Smooth muscle cell (in vitro differentiated cells): ENCODE data around the gene PFN3. TPM values are rescaled to one million over a fixed set of nuclear protein-coding genes. Genes with fewer than 3 reads are reported as not detected.
"Not testable (repeated sequence)": the region's sequence is repeated elsewhere in the genome, so short reads cannot be mapped to it uniquely, and the experiment has no call there.

Experiments used
- DNase-seq: peaks from one replicate; lab custom pipeline; 2025; ENCODE audit not compliant: unreplicated experiment; lab: John Stamatoyannopoulos, UW
- H2AFZ ChIP-seq: fragments of 200-600 bp; sonication (generic); 2 replicates; pipeline ENCODE4 v1.6.0; 2016; ENCODE audit warnings: antibody characterized with exemption, low read depth, mild to moderate bottlenecking
- H3F3A ChIP-seq: fragments of 200-600 bp; sonication (generic); 2 replicates; pipeline ENCODE4 v1.6.0; 2017; ENCODE audit warnings: antibody characterized with exemption, low read depth
- H3K27ac ChIP-seq: fragments of 200-600 bp; sonication (generic); 2 replicates; pipeline ENCODE4 v1.5.1; 2016; ENCODE audit warnings: low read depth, mild to moderate bottlenecking
- H3K27me3 ChIP-seq: fragments of 200-600 bp; sonication (generic); 2 replicates; pipeline ENCODE4 v1.6.1; 2016; ENCODE audit warnings: low read depth, mild to moderate bottlenecking
- H3K36me3 ChIP-seq: fragments of 200-600 bp; sonication (generic); 2 replicates; pipeline ENCODE4 v1.5.1; 2016; ENCODE audit warnings: low read depth
- H3K4me1 ChIP-seq: fragments of 200-600 bp; sonication (generic); 2 replicates; pipeline ENCODE4 v1.5.1; 2016; ENCODE audit warnings: low read depth
- H3K4me2 ChIP-seq: fragments of 200-600 bp; sonication (generic); 2 replicates; pipeline ENCODE4 v1.6.0; 2016; ENCODE audit warnings: mild to moderate bottlenecking
- H3K4me3 ChIP-seq: fragments of 200-600 bp; sonication (generic); 2 replicates; pipeline ENCODE4 v1.5.1; 2016; ENCODE audit warnings: mild to moderate bottlenecking
- H3K79me2 ChIP-seq: fragments of 200-600 bp; sonication (generic); 2 replicates; pipeline ENCODE4 v1.6.0; 2016; ENCODE audit warnings: low read depth, mild to moderate bottlenecking
- H3K9ac ChIP-seq: fragments of 200-600 bp; sonication (generic); 2 replicates; pipeline ENCODE4 v1.6.0; 2016; ENCODE audit warnings: low read depth
- H3K9me3 ChIP-seq: fragments of 200-600 bp; sonication (generic); replicated peaks from 2 replicates; pipeline ENCODE4 v1.5.1; 2016; ENCODE audit warnings: low read depth
- H4K20me1 ChIP-seq: fragments of 200-600 bp; sonication (generic); 2 replicates; pipeline ENCODE4 v1.6.0; 2016; ENCODE audit warnings: low read depth
- WGBS: methylation state at CpG from one replicate; pipeline ENCODE4 v1.1.7; 2016; ENCODE audit warnings: low lambda C conversion rate; 5-methylcytosine and 5-hydroxymethylcytosine counted together
- polyA plus RNA-seq: library from polyadenylated mRNA; unstranded; fragments of >200 nt; fragmentation: Nextera tagmentation; extraction: Ambion mirVana; gene quantifications from 2 replicates; pipeline ENCODE4 v1.2.1, GENCODE V29; 2016
- total RNA-seq: library from RNA; depleted of rRNA; stranded (reverse); fragments of >200 nt; gene quantifications from 2 replicates; pipeline ENCODE4 v1.2.3, GENCODE V29; 2014
- TF ChIP-seq, protein P1 (sequence below): fragments of 200-600 bp; sonication (generic); IDR thresholded peaks from 2 replicates; pipeline ENCODE4 v1.5.1; 2017; ENCODE audit warnings: borderline replicate concordance, mild to moderate bottlenecking, antibody characterized with exemption; ENCODE audit not compliant: insufficient read depth, poor library complexity, severe bottlenecking

Gene PFN3
- total and polyA plus RNA-seq, 2 experiments from 2014 or later, result not detected

DNA sequence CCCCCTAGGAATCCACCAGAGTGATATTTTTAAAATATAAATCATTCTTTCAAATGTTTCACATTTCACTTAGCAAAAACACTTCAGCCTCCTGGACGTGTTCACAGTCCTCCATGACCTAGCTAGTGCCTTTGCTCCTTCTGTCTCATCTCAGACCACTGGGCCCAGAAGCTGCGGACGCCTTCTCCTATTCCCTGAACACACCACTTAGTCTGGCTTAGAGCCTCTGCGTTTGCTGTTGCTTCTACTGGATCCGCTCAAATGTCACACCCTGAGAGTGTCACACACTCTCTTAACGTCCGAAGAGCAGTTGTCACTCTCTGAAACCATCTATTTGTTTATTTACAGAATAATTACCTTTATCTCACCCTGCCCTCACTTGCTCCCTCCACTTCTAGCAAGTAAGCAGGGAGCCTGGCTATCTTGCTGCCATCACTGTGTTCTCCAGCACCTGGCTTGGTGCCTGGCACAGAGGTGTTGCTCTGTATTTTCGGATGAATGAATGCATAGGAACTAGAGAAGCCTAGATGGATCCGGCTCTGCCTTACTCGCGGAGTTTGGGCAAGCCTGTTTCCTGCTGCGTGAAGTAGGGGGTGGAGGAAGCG lies 24.8 kb upstream of the PFN3 start:
- peaks cover 11% of the 10 kb centered on the region for H3K4me1 ChIP-seq
- H3K79me2 ChIP-seq, result peaks cover 15% of the 10 kb centered on the region
- TF ChIP-seq, protein P1, sequence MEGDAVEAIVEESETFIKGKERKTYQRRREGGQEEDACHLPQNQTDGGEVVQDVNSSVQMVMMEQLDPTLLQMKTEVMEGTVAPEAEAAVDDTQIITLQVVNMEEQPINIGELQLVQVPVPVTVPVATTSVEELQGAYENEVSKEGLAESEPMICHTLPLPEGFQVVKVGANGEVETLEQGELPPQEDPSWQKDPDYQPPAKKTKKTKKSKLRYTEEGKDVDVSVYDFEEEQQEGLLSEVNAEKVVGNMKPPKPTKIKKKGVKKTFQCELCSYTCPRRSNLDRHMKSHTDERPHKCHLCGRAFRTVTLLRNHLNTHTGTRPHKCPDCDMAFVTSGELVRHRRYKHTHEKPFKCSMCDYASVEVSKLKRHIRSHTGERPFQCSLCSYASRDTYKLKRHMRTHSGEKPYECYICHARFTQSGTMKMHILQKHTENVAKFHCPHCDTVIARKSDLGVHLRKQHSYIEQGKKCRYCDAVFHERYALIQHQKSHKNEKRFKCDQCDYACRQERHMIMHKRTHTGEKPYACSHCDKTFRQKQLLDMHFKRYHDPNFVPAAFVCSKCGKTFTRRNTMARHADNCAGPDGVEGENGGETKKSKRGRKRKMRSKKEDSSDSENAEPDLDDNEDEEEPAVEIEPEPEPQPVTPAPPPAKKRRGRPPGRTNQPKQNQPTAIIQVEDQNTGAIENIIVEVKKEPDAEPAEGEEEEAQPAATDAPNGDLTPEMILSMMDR, result no peak
- peak overlapping the region; percentile 73 for H2AFZ ChIP-seq
- peak overlapping the region; percentile 94 for H3K27ac ChIP-seq
- no peaks in the 10 kb centered on the region for H3K9me3 ChIP-seq
- H3F3A ChIP-seq, result no peaks in the 10 kb centered on the region
- H3K36me3 ChIP-seq, result no peaks in the 10 kb centered on the region
- peak overlapping the region; percentile 87 for H3K4me2 ChIP-seq
- no peak for DNase-seq
- H3K27me3 ChIP-seq, result no peaks in the 10 kb centered on the region
- 59% methylated on average over 13 of the region's 13 CpGs for WGBS
- H3K9ac ChIP-seq, result peak overlapping the region; percentile 81
- peaks cover 22% of the 10 kb centered on the region for H4K20me1 ChIP-seq
- H3K4me3 ChIP-seq, result peak overlapping the region; percentile 66

- H4K20me1 ChIP-seq, result peaks cover 11% of the 10 kb centered on the region
- no peak overlapping the region for H3K27ac ChIP-seq
- 80% methylated on average over 2 of the region's 2 CpGs for WGBS
- H2AFZ ChIP-seq, result no peak overlapping the region
- H3K4me2 ChIP-seq, result no peak overlapping the region
- peaks cover 11% of the 10 kb centered on the region for H3K4me1 ChIP-seq
- H3F3A ChIP-seq, result no peaks in the 10 kb centered on the region
- H3K9me3 ChIP-seq, result no peaks in the 10 kb centered on the region
- no peak overlapping the region for H3K9ac ChIP-seq
- no peaks in the 10 kb centered on the region for H3K36me3 ChIP-seq
- no peak for DNase-seq
- TF ChIP-seq, protein P1, result no peak
- peaks cover 13% of the 10 kb centered on the region for H3K79me2 ChIP-seq
- H3K4me3 ChIP-seq, result no peak overlapping the region
- no peaks in the 10 kb centered on the region for H3K27me3 ChIP-seq
These were observed 23.2 kb upstream of the PFN3 start for GRCh38 chr5:177423671-177424070.

GRCh38 chr5:177421062-177421798 lies 20.8 kb upstream of the PFN3 start:
- no peaks in the 10 kb centered on the region for H4K20me1 ChIP-seq
- no peaks in the 10 kb centered on the region for H3K9me3 ChIP-seq
- no peak overlapping the region for H3K4me2 ChIP-seq
- 84% methylated on average over 6 of the region's 6 CpGs for WGBS
- no peak overlapping the region for H3K4me3 ChIP-seq
- H3K27me3 ChIP-seq, result no peaks in the 10 kb centered on the region
- no peaks in the 10 kb centered on the region for H3F3A ChIP-seq
- no peak overlapping the region for H3K9ac ChIP-seq
- no peaks in the 10 kb centered on the region for H3K79me2 ChIP-seq
- no peaks in the 10 kb centered on the region for H3K36me3 ChIP-seq
- H3K4me1 ChIP-seq, result peaks cover 4% of the 10 kb centered on the region
- no peak for DNase-seq
- TF ChIP-seq, protein P1, result no peak
- no peak overlapping the region for H3K27ac ChIP-seq
- no peak overlapping the region for H2AFZ ChIP-seq

DNA sequence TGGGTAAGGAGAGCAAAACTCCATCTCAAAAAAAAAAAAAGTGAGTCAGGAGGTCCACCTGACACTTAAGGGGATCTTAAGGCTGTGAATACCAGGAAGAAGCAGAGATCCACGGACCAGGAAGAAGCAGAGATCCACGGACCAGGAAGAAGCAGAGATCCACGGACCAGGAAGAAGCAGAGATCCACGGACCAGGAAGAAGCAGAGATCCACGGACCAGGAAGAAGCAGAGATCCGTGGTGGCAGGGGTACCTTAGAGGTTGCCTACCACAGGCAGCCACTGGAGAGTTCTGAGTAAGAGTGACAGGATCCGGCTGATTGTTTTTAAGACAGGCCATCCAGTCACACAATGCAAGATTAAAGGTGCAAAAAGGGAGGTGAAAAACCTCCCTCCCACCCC lies 20.0 kb upstream of the PFN3 start:
- H3K79me2 ChIP-seq, DNase-seq, H3F3A ChIP-seq, H3K27ac ChIP-seq, H3K9ac ChIP-seq, H2AFZ ChIP-seq, H3K4me1 ChIP-seq, H3K4me3 ChIP-seq, H3K27me3 ChIP-seq, H3K36me3 ChIP-seq, H3K9me3 ChIP-seq, H4K20me1 ChIP-seq, H3K4me2 ChIP-seq: not testable (repeated sequence)
- WGBS, result 90% methylated on average over 7 of the region's 7 CpGs
